Right forelimb (tissue), 1 donor: ENCODE data around the gene KCNG4.
A peak's percentile ranks its signal among the peaks of the same experiment; 100 is the strongest.

Source experiments
- DNase-seq: peaks from one replicate; pipeline ENCODE4 v3.0.0-alpha.2; 2018

The KCNG4 gene

DNA sequence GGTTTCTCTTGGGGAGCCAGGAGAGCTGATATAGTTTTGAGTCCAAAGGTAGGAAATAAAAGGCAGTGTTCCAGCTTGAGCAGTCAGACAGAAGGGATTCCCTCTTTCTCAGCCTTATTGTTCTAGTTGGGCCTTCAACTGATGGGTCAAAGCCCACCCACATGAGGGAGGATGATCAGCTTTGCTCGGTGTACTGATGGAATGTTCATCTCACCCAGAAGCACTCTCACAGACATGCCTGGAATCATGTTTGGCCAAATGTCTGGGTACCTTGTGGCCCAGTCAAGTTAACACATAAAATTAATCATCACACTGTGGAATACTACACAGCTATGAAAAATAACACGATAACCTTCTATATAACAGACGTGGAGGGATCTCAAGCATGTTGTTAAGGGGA lies 23.1 kb upstream of the KCNG4 start:
- DNase-seq = no peak

GRCh38 chr16:84262031-84262430 lies 22.2 kb upstream of the KCNG4 start:
- DNase-seq = no peak

GRCh38 chr16:84260766-84261554 lies 21.1 kb upstream of the KCNG4 start:
- no peak for DNase-seq

- DNase-seq = no peak
Observed at GRCh38 chr16:84259691-84260090, 19.9 kb upstream of the KCNG4 start.

DNA sequence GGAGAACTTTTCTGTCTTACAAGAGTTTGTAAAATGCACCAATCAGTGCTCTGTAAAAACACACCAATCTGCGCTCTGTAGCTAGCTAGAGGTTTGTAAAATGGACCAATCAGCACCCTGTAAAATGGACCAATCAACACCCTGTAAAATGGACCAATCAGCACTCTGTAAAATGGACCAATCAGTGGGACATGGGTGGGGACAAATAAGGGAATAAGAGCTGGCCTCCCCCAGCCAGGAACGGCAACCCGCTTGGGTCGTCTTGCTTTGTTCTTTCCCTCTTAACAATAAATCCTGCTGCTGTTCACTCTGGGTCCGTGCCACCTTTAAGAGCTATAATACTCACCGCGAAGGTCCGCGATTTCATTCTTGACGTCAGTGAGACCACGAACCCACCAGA lies 18.5 kb upstream of the KCNG4 start:
- no peak for DNase-seq

DNA sequence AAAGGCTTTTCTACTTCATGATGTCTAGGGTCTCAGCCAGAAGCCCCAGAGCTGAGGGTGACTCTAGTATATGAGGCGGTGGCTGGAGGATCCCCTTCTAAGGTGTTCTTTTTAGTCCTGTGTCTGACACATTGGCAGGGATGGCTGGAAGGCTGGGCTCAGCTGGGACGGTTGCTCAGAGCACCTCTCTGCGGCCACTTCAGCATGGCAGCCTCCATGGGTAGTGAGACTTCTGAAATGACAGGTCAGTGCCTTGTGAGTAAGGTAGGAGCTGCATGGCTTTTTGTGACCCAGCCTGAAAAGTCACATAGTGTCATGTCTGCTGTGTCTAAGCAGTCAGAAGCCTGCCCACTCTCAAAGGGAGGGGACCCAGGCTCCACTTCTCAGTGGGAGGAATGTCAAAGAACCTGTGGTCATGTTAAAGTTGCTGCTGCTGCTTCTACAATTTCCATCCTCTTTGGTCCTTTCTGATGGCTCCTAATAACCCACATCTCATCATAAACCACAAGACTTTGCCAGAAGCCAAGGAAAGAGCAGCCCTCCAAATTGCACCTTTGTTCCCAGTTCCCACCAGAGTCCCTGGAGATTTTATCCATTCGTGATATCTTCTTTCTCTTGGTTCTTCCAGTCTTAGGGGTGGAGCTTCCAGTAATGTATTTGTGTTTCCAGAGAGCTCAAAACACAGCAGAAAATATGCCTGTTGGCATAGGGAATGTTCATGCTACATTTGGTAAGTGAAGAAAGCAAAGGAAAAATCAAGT lies 15.4 kb upstream of the KCNG4 start:
- DNase-seq = no peak

GRCh38 chr16:84254062-84254461 lies 14.2 kb upstream of the KCNG4 start:
- no peak for DNase-seq

- DNase-seq = no peak
Observed at GRCh38 chr16:84253173-84253572, 13.4 kb upstream of the KCNG4 start.

DNA sequence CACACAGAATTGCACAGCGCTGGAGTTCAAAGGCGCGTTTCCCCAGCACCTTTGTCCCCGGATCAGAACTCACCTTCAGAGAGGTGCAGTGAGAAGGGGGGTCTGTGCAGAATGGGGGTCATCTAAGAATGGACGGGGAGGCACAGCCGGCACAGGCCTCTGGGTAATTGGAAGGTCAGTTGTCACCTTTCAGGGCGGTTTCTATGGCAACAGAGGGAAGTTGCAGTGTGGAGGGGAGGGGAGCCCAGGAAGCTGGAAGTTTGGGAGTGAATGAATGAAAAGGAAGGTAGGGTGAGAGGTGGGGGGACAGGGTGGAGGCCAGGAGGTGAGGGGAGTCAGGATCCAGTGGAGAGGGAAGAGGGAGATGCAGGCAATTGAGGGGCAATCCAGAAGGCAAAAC lies 12.4 kb upstream of the KCNG4 start:
- DNase-seq = no peak

DNA sequence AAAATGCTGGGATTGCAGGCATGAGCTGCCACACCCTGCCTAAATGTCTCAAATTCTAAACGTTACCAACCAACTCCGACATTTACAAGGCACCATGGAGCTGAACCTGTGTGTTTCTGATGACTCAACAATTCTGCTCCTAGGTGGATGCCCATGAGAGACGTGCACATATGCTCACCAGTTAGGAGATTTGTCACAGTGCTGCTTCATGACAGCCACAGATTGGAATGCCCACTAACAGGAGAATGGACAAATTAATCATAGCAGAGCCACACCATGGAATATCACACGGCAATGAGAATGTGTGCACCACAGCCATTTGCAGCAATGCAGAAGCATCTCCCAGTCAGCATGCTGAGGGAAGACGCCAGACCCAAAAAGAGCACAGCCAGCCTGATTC lies 8.0 kb upstream of the KCNG4 start:
- no peak for DNase-seq

GRCh38 chr16:84247331-84247730 lies 7.5 kb upstream of the KCNG4 start:
- DNase-seq = no peak

DNA sequence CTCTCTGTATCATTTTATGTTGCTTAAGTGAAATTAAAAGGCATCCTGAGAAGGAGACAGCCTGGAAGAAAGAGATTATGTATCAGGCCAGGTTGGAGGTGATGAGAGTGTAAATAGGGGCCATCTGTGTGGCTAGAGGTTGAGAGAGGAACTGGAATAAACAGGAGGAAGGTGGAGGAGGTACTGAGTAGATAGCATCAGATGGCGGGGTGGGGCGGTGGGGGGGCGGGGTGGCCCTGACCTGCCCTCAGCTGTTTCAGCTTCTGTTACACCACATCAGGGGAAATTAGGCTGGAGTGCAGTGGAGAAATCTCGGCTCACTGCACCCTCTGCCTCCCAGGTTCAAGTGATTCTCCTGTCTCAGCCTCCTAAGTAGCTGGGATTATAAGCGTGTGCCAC lies 6.9 kb upstream of the KCNG4 start:
- DNase-seq = no peak

DNA sequence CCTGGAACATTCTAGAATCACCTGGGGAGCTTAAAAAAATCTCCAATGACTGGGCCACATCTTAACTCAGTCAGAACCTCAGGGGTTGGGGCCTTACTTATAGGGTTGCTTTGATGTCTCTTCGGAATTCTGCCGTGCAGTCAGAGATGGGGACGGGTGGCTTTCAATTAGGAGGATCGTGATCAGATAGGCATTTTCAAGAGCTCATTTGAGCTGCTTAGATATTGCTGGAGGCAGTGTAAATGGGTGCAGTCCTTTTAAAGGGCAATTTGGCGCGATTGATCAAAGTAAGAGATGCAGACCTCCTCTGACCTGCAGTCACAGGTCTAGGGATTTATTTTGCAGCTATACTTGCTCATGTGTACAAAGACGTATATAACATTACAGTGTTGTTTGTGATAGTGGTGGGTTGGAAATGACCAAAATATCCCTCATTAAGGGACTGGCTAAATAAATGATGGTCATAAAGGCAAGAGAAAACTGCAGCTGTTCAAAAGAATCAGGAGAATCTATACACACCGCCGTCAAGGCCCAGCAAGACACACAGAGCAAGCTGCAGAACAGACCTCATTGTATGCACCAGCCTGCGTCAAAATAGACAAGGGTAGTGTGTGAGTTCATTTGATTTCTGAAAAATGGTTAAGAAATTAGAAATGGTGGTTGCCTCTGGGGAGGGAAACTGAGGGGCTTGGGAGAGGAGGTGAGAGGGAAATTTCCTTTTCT lies 6.3 kb upstream of the KCNG4 start:
- no peak for DNase-seq

GRCh38 chr16:84244728-84245127 lies 4.9 kb upstream of the KCNG4 start:
- no peak for DNase-seq

GRCh38 chr16:84243732-84244131 lies 3.9 kb upstream of the KCNG4 start:
- DNase-seq = no peak

DNA sequence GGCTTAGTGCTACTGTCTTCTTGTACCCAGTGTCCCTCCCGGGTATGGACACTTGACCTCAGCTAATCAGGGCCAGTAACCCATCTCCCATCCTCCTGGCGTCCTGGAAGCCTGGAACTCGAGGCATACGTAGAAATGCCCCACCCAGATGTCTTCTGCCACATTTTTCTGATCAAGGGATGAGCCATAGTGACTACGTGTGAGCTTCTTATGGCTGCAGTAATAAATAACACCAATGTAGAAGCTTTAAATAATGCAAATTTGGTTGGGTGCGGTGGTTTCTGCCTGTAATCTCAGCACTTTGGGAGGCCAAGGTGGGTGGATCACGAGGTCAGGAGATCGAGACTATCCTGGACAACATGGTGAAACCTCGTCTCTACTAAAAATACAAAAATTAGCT lies 3.0 kb upstream of the KCNG4 start:
- DNase-seq = no peak

DNA sequence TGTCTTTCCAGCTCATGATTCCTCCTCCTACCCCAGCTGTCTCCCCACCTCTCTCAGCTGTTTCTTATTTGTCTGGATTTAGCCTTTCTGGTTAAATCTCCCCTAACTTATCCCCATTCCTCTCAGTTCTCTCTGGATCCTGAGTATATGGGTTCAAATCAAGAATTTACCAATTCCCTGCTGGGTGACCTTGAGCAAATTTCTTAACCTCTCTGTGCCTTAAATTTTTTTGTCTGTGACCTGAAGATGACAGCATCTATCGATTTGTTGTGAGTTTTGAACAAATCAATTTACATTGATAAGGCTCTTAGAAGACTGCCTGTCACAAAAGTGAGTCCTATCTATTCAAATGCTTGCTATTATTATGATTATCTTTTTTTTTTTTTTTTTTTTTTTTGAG lies 2.0 kb upstream of the KCNG4 start:
- no peak for DNase-seq

DNA sequence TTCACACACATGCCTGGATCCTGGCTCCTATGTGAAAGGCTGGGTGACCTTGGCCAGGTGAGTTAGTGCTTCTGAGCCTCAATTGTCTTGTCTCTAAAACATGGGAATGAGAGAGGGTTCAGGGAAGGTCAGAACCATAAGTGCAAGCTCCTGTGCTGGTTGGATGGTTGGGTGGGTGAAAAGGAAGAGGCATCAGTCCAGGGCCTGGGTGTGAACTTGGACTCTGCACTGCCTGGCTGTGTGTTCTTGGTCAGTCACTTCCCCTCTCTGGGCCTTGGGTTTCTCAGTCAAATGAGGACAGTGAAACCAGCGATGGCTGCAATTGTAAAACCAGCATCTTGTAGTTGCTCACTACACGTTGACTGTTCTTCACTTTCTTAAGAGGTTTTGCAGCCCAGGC lies 643 bp upstream of the KCNG4 start:
- DNase-seq = no peak

DNA sequence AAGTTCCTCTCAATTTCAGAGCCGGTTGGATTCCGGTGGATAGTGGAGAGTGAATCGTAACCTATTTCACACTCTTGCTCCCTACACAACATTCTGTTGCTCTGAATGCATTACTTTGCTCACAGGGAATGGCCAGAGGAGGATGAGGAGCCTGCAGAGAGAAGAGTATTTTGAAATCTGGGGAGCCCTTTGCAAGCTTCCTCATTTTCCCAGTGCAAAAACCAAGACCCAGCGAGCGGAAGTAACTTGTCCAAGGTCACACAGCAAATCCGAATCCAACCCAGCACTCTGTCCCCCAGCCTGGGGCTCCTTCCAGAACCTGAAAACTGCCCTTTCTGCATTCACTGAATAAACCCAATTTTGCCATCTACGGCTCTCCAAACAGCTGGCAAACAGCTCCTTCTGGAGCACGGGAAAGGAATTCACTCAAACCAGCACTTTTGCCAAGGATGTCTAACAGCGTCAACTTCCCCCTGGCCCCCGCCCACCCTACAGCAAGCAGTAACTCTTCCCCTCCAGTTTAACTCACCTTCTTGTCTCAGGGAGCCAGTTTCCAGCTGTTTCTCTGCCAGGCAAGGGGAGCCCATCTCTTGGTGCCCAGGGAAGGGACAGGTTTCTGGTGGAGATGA lies 557 bp downstream of the KCNG4 start:
- peak; percentile 56 for DNase-seq

DNA sequence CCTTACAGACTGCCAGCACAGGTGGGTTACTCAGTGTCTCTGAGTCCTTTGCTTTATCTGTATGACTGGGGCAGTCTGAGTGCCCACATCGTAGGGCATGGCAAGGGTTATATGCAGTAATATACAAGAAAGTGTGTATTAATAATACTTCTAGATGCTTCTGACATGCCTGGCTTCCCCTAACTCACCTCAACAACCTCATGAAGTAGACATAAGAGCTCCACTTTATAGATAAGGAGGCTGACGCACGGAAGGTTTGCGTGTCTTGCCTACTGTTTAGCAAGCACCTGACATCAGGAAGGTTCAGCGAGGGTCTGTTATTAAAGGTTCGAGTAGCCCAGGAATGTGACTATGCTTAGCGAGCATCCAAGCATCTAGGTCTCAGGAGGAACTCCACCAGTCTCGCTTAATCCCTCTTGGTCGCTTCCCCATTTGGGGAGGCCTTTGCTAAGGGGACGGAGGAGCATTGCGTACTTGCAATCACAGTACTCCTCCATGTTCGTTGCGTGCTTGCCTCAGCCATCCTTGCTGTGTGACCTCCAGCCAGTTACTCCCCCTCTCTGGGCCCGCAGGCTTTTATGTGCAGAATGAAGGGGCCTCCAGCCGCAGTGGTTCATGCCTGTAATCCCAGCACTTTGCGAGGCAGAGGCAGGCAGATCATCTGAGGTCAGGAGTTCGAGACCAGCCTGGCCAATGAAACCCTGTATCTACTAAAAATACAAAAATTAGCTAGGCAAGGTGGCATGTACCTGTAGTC lies 1.6 kb downstream of the KCNG4 start:
- DNase-seq = no peak

DNA sequence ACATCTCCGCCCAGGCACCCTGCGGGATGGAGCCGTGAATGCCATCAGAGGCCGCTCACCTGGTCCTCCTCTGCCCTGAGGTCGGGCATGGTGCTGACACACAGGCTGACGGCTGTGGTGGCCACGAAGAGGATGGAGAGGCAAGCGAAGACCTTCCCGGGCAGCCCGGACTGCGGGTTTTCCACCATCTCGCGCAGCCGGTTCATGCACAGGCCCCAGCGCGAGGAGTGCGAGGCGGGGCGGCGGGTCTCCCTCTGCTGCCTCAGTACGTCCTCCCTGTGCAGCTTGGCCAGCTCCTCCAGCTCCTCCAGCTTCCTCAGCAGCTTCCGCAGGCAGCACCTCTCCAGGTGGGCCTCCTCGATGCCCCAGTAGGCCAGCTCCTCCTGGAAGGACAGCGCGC lies 3.1 kb downstream of the KCNG4 start:
- DNase-seq = no peak
